Activated naive CD4-positive, alpha-beta T cell treated with anti-CD3 and anti-CD28 coated beads, Interleukin-2, amount 10 ng/mL, durations not matched to agents 7 days and 5 days (primary cell): ENCODE measurements around the gene NAPG.

ENCODE experiments used
- CTCF ChIA-PET: fragments of 350-600 bp; sonication (Branson Sonifier 250); formaldehyde crosslinking; loops from one replicate; lab custom pipeline; 2021; ENCODE audit warnings: antibody characterized with exemption; lab: Charles Lee
- DNase-seq: peaks from one replicate; pipeline ENCODE4 v3.0.0-alpha.2; 2020
- H3K27ac Mint-ChIP-seq: one replicate; pipeline ENCODE4 v1.8.0; 2021; ENCODE audit warnings: mild to moderate bottlenecking, moderate library complexity, mixed read lengths
- H3K27me3 Mint-ChIP-seq: one replicate; pipeline ENCODE4 v1.8.0; 2021; ENCODE audit warnings: mild to moderate bottlenecking, mixed read lengths
- H3K36me3 Mint-ChIP-seq: one replicate; pipeline ENCODE4 v1.8.0; 2021; ENCODE audit warnings: mixed read lengths
- H3K4me1 Mint-ChIP-seq: one replicate; pipeline ENCODE4 v1.8.0; 2021; ENCODE audit warnings: mixed read lengths
- H3K4me3 Mint-ChIP-seq: one replicate; pipeline ENCODE4 v1.8.0; 2021; ENCODE audit warnings: mild to moderate bottlenecking, moderate library complexity, mixed read lengths
- H3K9me3 Mint-ChIP-seq: one replicate; pipeline ENCODE4 v1.8.0; 2021; ENCODE audit warnings: mixed read lengths

Gene NAPG

DNA sequence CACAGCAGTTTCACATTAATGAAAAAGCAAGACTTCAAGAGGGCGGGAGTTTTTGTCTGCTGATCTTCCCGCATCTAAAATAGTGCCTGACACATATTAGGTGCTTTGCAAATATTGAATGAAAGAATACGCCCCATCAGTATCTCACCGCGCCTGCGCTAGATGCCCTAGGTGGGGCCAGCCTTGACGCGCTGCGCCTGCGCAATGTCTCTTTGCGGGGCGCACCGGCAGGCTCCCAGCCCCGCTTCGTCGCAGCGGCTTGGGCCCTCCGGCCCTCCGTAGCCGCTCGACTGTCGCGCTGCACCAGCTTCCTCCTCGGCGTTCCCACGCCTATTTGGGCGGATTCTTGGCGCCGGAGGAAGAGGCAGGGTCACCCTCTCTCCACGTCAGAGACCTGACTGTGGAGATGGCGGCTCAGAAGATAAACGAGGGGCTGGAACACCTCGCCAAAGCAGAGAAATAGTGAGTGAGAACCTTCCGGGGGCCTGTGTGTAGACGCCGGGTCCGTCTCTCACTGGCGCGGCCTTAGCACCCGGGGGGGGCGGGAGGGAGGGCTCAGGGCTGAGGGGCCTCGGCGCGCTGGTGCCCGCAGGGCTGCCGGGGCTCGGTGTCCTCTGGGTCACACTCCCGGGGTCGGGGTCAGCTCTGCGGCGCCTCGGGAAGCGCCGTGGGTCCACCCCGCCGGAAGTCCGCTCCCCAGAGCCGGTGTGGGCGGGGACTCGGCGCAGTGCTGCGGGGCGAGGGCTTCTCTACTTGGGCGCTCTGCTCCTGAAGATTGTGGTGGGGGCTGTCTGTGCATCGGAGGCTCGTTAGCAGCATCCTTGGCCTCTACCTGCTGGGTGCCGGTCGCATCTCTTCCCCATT is at the start of gene NAPG:
Gene NAPG, plus strand, starts transcription at position 331 of the 864 bp plus-strand sequence. Its CDS starts 76 bp downstream, at position 407.
- Mint-ChIP-seq H3K27me3 (peaks cover 11% of the 10 kb centered on the region), H3K4me3 (peak within 1 kb of the TSS; percentile 94), H3K9me3 (no peaks in the 10 kb centered on the region), H3K4me1 (peaks cover 50% of the 10 kb centered on the region), H3K27ac (peak within 1 kb of the TSS; percentile 95), H3K36me3 (peaks cover 3% of the 10 kb centered on the region)
- peak; percentile 91 for DNase-seq
- CTCF ChIA-PET = interaction anchor here (1.0 to 1.2 kb wide), 2 partner anchors 8 to 1470 kb away, joined by 3 read pairs; no protein-coding TSS in a partner anchor

GRCh38 chr18:10476338-10476791 is 49.5 kb upstream of the NAPG start:
- Mint-ChIP-seq H3K36me3 (no peaks in the 10 kb centered on the region), H3K4me1 (no peaks in the 10 kb centered on the region), H3K27me3 (peaks cover 23% of the 10 kb centered on the region), H3K9me3 (no peaks in the 10 kb centered on the region), H3K4me3 (no peak overlapping the region), H3K27ac (no peak overlapping the region)
- DNase-seq = no peak
- CTCF ChIA-PET = no interaction called here

DNA sequence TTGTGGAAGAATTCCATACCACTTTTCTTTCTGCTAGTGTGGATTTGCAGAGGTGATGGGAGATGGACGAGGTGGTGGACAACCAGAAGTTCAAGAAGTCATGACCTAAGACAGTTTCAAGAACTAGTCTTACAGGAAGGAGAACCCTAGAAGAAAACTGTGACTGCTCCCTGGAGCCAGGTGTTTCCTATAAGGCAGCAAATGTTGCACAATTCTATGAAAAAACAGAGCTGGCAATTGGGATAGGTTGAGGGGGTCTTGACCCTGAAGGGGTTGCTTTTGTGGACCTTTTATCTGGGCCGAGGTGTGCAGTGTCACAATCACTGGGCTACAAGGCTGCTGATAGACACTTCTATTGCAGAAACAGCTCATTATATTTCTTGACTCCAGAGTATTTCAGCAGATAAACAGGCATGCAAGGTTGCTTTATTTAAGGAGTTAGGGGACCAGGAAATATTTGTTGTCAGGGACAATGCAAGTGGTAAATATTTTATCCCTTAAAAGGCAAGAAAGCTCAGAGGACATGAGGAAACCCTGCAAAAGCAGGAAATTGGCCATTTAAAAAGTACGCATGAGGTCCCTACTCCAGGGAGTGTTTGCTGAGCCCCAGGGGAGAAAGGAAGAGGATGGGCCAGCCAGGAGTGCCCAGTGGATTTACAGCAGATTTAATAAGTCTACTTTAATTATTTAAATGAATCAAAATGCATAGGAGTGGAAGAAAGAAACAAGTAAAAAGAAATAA is 48.5 kb upstream of the NAPG start:
- no peaks in the 10 kb centered on the region for H3K36me3 Mint-ChIP-seq
- no peak for DNase-seq
- H3K27me3 Mint-ChIP-seq = peaks cover 31% of the 10 kb centered on the region
- no peaks in the 10 kb centered on the region for H3K4me1 Mint-ChIP-seq
- H3K9me3 Mint-ChIP-seq = no peaks in the 10 kb centered on the region
- H3K4me3 Mint-ChIP-seq = no peak overlapping the region
- CTCF ChIA-PET = no interaction called here
- H3K27ac Mint-ChIP-seq = no peak overlapping the region

DNA sequence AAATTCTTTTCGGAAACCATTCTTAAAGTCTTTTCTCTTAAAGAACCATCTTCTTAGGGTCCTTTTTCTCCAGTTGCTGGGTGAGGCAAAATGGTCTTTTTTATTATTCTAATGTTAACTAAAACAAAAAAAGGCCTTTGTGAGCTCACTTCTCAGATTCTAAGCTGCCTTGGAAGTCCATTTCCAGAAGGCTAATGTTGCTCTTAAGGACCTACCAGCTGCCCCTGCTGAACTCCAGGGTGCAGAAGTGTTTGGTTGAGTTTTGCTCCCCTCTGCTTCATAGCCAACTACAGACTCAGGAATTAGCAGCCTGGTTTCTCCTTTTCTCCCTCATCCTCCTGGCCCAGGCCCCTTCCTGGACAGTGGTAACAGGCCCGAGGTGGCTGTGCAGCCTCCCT is 48.0 kb upstream of the NAPG start:
- Mint-ChIP-seq H3K4me1 (no peaks in the 10 kb centered on the region), H3K36me3 (no peaks in the 10 kb centered on the region), H3K27ac (no peak overlapping the region), H3K4me3 (no peak overlapping the region), H3K9me3 (no peaks in the 10 kb centered on the region), H3K27me3 (peaks cover 33% of the 10 kb centered on the region)
- CTCF ChIA-PET = no interaction called here
- no peak for DNase-seq

DNA sequence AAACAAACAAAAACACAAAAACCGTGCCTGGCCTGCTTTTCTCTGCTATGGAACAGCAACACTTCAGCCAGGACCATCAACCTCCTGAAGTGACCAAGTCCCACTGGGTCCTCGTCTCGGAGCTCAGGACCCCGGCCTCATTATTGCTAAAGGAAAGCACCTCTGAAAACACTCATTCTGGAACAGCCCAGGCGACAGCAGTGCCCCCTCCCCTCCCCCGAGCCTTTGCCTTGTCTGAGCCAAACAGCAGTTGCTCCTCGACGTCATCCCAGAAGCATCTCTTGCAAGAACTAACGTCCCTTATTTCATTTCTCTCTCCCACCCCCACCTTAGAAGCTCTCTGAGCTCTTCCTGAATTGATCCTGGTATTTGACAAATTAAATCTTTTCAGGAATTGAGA is 44.0 kb upstream of the NAPG start:
- Mint-ChIP-seq H3K36me3 (no peaks in the 10 kb centered on the region), H3K9me3 (no peaks in the 10 kb centered on the region), H3K27ac (no peak overlapping the region), H3K4me3 (no peak overlapping the region), H3K27me3 (peaks cover 30% of the 10 kb centered on the region), H3K4me1 (peaks cover 6% of the 10 kb centered on the region)
- DNase-seq = no peak
- CTCF ChIA-PET = interaction anchor here (1.8 kb wide), 1 partner anchor 11 kb away, joined by 4 read pairs; no protein-coding TSS in a partner anchor

GRCh38 chr18:10482363-10482984 is 43.4 kb upstream of the NAPG start:
- Mint-ChIP-seq H3K4me3 (no peak overlapping the region), H3K36me3 (no peaks in the 10 kb centered on the region), H3K27ac (no peak overlapping the region), H3K9me3 (no peaks in the 10 kb centered on the region), H3K27me3 (peaks cover 27% of the 10 kb centered on the region), H3K4me1 (peaks cover 6% of the 10 kb centered on the region)
- no peak for DNase-seq
- CTCF ChIA-PET = interaction anchor here (1.8 kb wide), 1 partner anchor 10 kb away, joined by 4 read pairs; no protein-coding TSS in a partner anchor

DNA sequence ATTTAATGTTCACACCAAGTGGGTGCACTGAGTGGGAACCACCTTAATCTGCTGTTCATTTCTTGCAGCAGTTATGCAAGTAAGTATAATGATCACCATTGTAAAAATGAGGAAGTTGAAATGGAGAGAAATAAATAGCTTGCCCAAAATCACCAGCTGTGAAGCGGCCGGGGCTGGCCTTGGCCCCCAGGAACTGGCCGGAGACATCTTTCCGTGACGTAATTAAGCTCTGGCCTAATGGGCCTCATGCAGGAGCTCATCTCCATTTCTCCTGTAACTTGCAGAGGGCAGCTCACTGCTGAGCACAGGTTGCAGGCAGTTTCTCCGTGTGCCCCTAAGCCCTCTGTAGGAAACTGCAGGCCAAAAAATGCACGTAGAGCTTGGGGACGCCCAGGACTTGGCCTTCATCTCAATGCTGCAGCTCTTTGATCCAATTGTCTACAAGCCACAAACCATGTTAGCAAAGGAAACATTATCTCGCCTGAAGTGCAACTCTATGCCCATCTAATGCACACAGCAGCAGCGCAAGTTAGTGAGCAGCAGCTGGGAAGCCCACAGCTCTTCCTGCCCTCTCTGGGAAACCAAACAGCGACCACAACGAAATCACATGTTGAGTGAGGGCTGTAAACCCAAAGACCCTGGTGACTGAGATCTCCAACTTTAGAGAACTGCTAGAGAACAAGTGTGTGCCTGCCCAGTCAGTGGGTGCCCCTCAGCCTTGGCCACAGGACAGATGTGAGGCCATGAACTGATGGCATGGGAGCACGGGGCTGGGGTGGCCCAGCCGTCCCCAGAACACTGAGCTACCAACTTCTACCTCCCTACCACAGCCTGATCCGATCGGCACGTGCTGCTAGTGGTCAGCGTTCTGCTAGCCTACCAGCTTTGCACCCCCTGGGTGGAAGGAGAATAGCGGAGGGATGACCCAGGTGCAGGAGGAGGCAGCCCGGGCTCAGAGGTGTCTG is 42.6 kb upstream of the NAPG start:
- Mint-ChIP-seq H3K27ac (no peak overlapping the region), H3K36me3 (no peaks in the 10 kb centered on the region), H3K9me3 (no peaks in the 10 kb centered on the region), H3K4me3 (no peak overlapping the region), H3K27me3 (peaks cover 23% of the 10 kb centered on the region), H3K4me1 (peaks cover 6% of the 10 kb centered on the region)
- DNase-seq = no peak
- CTCF ChIA-PET = no interaction called here

- CTCF ChIA-PET = no interaction called here
- peaks cover 28% of the 10 kb centered on the region for H3K27me3 Mint-ChIP-seq
- no peaks in the 10 kb centered on the region for H3K36me3 Mint-ChIP-seq
- peaks cover 6% of the 10 kb centered on the region for H3K4me1 Mint-ChIP-seq
- no peak overlapping the region for H3K4me3 Mint-ChIP-seq
- H3K9me3 Mint-ChIP-seq = no peaks in the 10 kb centered on the region
- no peak for DNase-seq
- H3K27ac Mint-ChIP-seq = no peak overlapping the region
Measured at GRCh38 chr18:10485475-10485874, 40.4 kb upstream of the NAPG start.

DNA sequence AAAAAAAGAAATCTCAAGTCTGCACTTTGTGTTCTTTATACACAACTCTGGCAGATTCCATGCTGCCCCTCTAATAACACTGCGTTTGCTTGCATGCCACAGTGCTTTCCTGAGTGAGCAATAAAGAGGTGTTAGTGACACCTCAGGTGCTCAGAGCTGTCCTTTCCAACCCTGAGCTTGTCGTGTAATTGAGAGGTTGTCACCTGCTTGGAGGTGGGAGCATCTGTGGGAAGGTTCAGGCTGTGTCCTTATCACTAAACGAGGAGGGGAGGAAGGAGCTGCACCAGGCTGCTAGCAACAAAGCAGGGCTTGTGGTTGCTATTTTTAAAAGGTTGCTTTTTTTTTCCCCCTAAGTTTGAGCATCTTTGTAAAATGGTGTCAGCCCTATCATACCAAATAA is 39.5 kb upstream of the NAPG start:
- H3K4me1 Mint-ChIP-seq = peaks cover 10% of the 10 kb centered on the region
- no peaks in the 10 kb centered on the region for H3K36me3 Mint-ChIP-seq
- no peaks in the 10 kb centered on the region for H3K9me3 Mint-ChIP-seq
- H3K27ac Mint-ChIP-seq = no peak overlapping the region
- H3K4me3 Mint-ChIP-seq = no peak overlapping the region
- CTCF ChIA-PET = no interaction called here
- peaks cover 28% of the 10 kb centered on the region for H3K27me3 Mint-ChIP-seq
- DNase-seq = no peak

GRCh38 chr18:10487154-10487553 is 38.7 kb upstream of the NAPG start:
- CTCF ChIA-PET = no interaction called here
- Mint-ChIP-seq H3K4me1 (peaks cover 10% of the 10 kb centered on the region), H3K36me3 (no peaks in the 10 kb centered on the region), H3K4me3 (no peak overlapping the region), H3K27me3 (peaks cover 21% of the 10 kb centered on the region), H3K9me3 (no peaks in the 10 kb centered on the region), H3K27ac (no peak overlapping the region)
- no peak for DNase-seq

GRCh38 chr18:10488017-10488416 is 37.8 kb upstream of the NAPG start:
- H3K27ac Mint-ChIP-seq = no peak overlapping the region
- H3K27me3 Mint-ChIP-seq = peaks cover 17% of the 10 kb centered on the region
- no peaks in the 10 kb centered on the region for H3K9me3 Mint-ChIP-seq
- CTCF ChIA-PET = no interaction called here
- H3K4me1 Mint-ChIP-seq = peaks cover 10% of the 10 kb centered on the region
- DNase-seq = no peak
- no peak overlapping the region for H3K4me3 Mint-ChIP-seq
- H3K36me3 Mint-ChIP-seq = no peaks in the 10 kb centered on the region

- no peaks in the 10 kb centered on the region for H3K9me3 Mint-ChIP-seq
- no peak overlapping the region for H3K27ac Mint-ChIP-seq
- DNase-seq = peak; percentile 66
- H3K4me1 Mint-ChIP-seq = peaks cover 4% of the 10 kb centered on the region
- no peak overlapping the region for H3K4me3 Mint-ChIP-seq
- CTCF ChIA-PET = interaction anchor here (1.0 to 1.2 kb wide), 3 partner anchors 11 to 519 kb away, joined by 4 to 5 read pairs (median 5); no protein-coding TSS in a partner anchor
- no peaks in the 10 kb centered on the region for H3K36me3 Mint-ChIP-seq
- peaks cover 6% of the 10 kb centered on the region for H3K27me3 Mint-ChIP-seq
Measured at GRCh38 chr18:10490401-10491165, 35.2 kb upstream of the NAPG start.

DNA sequence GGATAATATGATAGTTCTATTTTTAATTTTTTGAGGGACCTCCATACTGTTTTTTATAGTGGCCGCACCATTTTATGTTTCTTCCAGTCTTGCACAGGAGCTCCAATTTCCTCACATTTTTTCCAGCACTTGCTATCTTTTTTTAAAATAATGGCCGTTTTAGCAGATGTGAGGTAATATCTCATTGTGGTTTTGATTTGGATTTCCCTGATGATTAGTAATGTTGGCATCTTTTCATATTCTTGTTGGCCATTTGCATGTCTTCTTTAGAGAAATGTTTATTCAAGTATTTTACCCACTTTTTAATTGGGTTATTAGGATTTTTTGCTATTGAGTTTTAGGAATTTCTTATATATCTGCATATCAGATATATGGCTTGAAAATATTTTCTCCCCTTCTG is 29.9 kb upstream of the NAPG start:
- no peaks in the 10 kb centered on the region for H3K36me3 Mint-ChIP-seq
- H3K27ac Mint-ChIP-seq = no peak overlapping the region
- peaks cover 3% of the 10 kb centered on the region for H3K27me3 Mint-ChIP-seq
- H3K4me3 Mint-ChIP-seq = no peak overlapping the region
- no peaks in the 10 kb centered on the region for H3K9me3 Mint-ChIP-seq
- CTCF ChIA-PET = no interaction called here
- DNase-seq = no peak
- peaks cover 4% of the 10 kb centered on the region for H3K4me1 Mint-ChIP-seq
